DND-41 (cell line): Measurements from ENCODE around the gene SLC13A2.

Experiments used
- ATAC-seq: fragments of 200-7000 bp; cut with Tn5 transposase; 3 replicates; pipeline ENCODE4 v1.9.1; 2021; ENCODE audit warnings: low read depth; ENCODE audit not compliant: insufficient read depth
- DNase-seq: peaks from one replicate; pipeline ENCODE4 v3.0.0-alpha.2; 2020
- H2AFZ ChIP-seq: 2 replicates; pipeline ENCODE4 v1.6.0; 2012; ENCODE audit warnings: low read depth, low read length
- H3K27ac ChIP-seq: 2 replicates; pipeline ENCODE4 v1.5.1; 2012; ENCODE audit warnings: low read length, inconsistent platforms
- H3K27me3 ChIP-seq: fragments of 200-600 bp; sonication (generic); 2 replicates; pipeline ENCODE4 v1.6.0; 2012; ENCODE audit warnings: low read length, mild to moderate bottlenecking, inconsistent platforms; ENCODE audit not compliant: insufficient read depth, poor library complexity
- H3K36me3 ChIP-seq: 2 replicates; pipeline ENCODE4 v1.5.1; 2012; ENCODE audit warnings: low read length, inconsistent platforms; ENCODE audit not compliant: insufficient read depth
- H3K4me1 ChIP-seq: 2 replicates; pipeline ENCODE4 v1.5.1; 2012; ENCODE audit warnings: mild to moderate bottlenecking, low read length; ENCODE audit not compliant: insufficient read depth
- H3K4me2 ChIP-seq: 2 replicates; pipeline ENCODE4 v1.6.0; 2012; ENCODE audit warnings: mild to moderate bottlenecking, moderate library complexity, low read length, inconsistent platforms; ENCODE audit not compliant: insufficient read depth
- H3K4me3 ChIP-seq, 2 experiments: fragments of 200-600 bp in 1 of 2; shearing (Covaris generic) in 1 of 2; 2 replicates each; pipeline ENCODE4 v1.5.1; 2012 to 2016; ENCODE audit warnings: inconsistent platforms in 2 of 2, low read length in 2 of 2, mild to moderate bottlenecking in 2 of 2, low read depth in 1 of 2, moderate library complexity in 1 of 2
- H3K79me2 ChIP-seq: 2 replicates; pipeline ENCODE4 v1.6.0; 2012; ENCODE audit warnings: low read length, inconsistent platforms; ENCODE audit not compliant: insufficient read depth
- H3K9ac ChIP-seq: 2 replicates; pipeline ENCODE4 v1.6.0; 2012; ENCODE audit warnings: low read depth, mild to moderate bottlenecking, inconsistent platforms, low read length, moderate library complexity
- H3K9me3 ChIP-seq: 2 replicates; pipeline ENCODE4 v1.5.1; 2012; ENCODE audit warnings: low read length, moderate library complexity, mild to moderate bottlenecking, inconsistent platforms; ENCODE audit not compliant: insufficient read depth, severe bottlenecking
- H4K20me1 ChIP-seq: 2 replicates; pipeline ENCODE4 v1.6.0; 2012; ENCODE audit warnings: low read length; ENCODE audit not compliant: insufficient read depth
- EZH2 ChIP-seq: IDR thresholded peaks from 3 replicates; pipeline ENCODE4 v1.6.1; 2012; ENCODE audit warnings: borderline replicate concordance, low read depth, mild to moderate bottlenecking, moderate library complexity, low read length, inconsistent platforms; ENCODE audit not compliant: severe bottlenecking
- TF ChIP-seq, protein P1 (sequence below): IDR thresholded peaks from 2 replicates; pipeline ENCODE4 v1.5.1; 2012; ENCODE audit warnings: borderline replicate concordance, low read length, moderate library complexity, mild to moderate bottlenecking; ENCODE audit not compliant: poor library complexity, severe bottlenecking; ENCODE audit errors: extremely low read depth

Gene SLC13A2

DNA sequence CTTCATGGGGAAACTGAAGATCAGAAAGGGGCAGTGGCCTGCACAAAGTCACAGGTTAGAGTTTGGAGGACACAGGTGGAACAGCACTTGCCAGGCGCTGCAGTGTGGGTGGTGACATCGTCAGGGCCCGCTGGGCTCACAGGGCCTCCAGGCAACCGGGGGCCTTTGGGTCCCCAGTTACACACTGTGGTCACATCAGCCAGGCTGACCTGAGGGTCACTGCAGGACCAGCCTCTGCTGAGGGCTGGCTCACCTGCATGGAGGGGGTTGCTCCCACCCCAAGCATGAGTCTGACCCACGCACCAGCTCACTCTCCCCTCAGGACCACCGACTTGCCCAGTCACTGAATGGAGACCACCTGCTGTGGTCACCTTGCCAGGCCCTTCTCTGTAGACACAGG, 49.7 kb downstream of the SLC13A2 start:
- Histone ChIP-seq H3K9me3 (no peaks in the 10 kb centered on the region), H3K9ac (no peak overlapping the region), H3K36me3 (no peaks in the 10 kb centered on the region), H4K20me1 (no peaks in the 10 kb centered on the region; the same call in 1 of the 2 replicates), H3K4me2 (no peak overlapping the region), H3K27ac (no peak overlapping the region), H2AFZ (no peak overlapping the region), H3K27me3 (peaks cover 4% of the 10 kb centered on the region), H3K4me3 (no peak overlapping the region), H3K4me1 (peaks cover 6% of the 10 kb centered on the region), H3K79me2 (no peaks in the 10 kb centered on the region)
- ATAC-seq (no peak), DNase-seq (no peak)
- TF ChIP-seq, protein P1, sequence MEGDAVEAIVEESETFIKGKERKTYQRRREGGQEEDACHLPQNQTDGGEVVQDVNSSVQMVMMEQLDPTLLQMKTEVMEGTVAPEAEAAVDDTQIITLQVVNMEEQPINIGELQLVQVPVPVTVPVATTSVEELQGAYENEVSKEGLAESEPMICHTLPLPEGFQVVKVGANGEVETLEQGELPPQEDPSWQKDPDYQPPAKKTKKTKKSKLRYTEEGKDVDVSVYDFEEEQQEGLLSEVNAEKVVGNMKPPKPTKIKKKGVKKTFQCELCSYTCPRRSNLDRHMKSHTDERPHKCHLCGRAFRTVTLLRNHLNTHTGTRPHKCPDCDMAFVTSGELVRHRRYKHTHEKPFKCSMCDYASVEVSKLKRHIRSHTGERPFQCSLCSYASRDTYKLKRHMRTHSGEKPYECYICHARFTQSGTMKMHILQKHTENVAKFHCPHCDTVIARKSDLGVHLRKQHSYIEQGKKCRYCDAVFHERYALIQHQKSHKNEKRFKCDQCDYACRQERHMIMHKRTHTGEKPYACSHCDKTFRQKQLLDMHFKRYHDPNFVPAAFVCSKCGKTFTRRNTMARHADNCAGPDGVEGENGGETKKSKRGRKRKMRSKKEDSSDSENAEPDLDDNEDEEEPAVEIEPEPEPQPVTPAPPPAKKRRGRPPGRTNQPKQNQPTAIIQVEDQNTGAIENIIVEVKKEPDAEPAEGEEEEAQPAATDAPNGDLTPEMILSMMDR = no peak

GRCh38 chr17:28523876-28524275, 50.4 kb downstream of the SLC13A2 start:
- Histone ChIP-seq H3K79me2 (no peaks in the 10 kb centered on the region), H4K20me1 (no peaks in the 10 kb centered on the region; the same call in 1 of the 2 replicates), H3K4me3 (no peak overlapping the region), H3K4me2 (no peak overlapping the region), H3K9me3 (no peaks in the 10 kb centered on the region), H3K4me1 (peaks cover 6% of the 10 kb centered on the region), H3K27me3 (peaks cover 4% of the 10 kb centered on the region), H2AFZ (no peak overlapping the region), H3K9ac (no peak overlapping the region), H3K27ac (no peak overlapping the region), H3K36me3 (no peaks in the 10 kb centered on the region)
- TF ChIP-seq, protein P1 = no peak
- no peak for TF ChIP-seq EZH2
- no peak for ATAC-seq
- no peak for DNase-seq

DNA sequence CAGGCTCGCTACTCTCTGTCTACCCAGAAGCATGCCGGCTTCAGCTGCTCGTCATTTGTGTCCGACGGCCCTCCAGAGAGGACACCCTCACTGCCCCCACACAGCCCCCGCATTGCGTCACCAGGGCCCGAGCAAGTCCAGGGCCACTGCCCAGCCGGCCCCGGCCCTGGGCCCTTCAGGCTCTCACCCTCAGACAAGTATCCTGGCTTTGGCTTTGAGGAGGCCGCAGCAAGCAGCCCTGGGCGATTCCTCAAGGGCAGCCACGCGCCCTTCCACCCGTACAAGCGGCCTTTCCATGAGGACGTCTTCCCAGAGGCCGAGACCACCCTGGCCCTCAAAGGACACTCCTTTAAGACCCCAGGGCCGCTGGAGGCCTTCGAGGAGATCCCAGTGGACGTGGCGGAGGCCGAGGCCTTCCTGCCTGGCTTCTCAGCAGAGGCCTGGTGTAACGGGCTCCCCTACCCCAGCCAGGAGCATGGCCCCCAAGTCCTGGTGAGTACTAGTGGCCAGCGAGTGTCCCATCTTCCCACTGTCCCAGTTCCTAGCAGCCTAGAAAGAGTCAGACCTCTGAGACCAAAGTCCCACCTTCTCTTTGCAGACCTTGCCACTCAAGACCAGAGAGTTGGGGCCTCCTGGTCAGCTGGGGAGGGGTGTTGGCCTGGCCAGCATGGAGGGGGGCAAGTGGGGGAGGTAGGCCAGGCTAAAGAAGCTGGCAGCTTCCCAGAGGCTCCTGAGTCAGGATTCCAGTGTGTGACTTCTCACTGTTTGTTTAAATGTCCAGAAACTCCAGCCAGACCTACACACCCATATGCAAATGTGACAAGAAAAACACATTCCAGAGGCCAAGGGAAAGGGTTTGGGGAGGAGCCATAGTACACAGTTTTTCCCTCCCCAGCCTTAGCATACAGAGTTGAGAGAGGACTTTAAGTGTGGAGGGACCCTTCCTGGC, 51.3 kb downstream of the SLC13A2 start:
- Histone ChIP-seq H3K9ac (no peak overlapping the region), H3K27me3 (peaks cover 4% of the 10 kb centered on the region), H2AFZ (no peak overlapping the region), H3K36me3 (no peaks in the 10 kb centered on the region), H3K9me3 (no peaks in the 10 kb centered on the region), H3K27ac (no peak overlapping the region), H3K4me2 (no peak overlapping the region), H3K4me1 (peaks cover under 1% of the 10 kb centered on the region; the same call in 1 of the 2 replicates), H3K79me2 (no peaks in the 10 kb centered on the region), H4K20me1 (no peaks in the 10 kb centered on the region; the same call in 1 of the 2 replicates), H3K4me3 (no peak overlapping the region)
- TF ChIP-seq, protein P1 = no peak
- no peak for TF ChIP-seq EZH2
- DNase-seq = no peak
- ATAC-seq = no peak
